ENCODE data around the gene PLA2R1.

DNA sequence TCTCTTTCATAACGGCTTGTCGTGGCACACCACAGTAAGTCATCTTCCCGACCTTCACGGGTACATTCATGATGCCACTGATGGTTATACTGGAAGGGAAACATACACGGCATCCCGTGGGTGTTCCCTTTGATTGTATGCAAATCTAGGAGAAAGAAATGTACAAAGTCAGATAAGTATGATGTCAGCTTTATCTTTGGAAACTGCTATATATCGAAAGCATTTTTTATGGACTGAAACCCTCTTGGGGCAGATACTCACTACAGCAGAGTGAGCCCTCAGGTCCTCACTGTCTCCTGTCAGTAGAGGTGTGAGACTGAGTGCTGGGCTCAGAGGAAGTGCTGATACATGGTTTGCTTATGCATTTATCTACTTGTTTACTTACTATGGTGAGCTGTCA is 20.4 kb downstream of the PLA2R1 start:
- TF ChIP-seq, protein P1, sequence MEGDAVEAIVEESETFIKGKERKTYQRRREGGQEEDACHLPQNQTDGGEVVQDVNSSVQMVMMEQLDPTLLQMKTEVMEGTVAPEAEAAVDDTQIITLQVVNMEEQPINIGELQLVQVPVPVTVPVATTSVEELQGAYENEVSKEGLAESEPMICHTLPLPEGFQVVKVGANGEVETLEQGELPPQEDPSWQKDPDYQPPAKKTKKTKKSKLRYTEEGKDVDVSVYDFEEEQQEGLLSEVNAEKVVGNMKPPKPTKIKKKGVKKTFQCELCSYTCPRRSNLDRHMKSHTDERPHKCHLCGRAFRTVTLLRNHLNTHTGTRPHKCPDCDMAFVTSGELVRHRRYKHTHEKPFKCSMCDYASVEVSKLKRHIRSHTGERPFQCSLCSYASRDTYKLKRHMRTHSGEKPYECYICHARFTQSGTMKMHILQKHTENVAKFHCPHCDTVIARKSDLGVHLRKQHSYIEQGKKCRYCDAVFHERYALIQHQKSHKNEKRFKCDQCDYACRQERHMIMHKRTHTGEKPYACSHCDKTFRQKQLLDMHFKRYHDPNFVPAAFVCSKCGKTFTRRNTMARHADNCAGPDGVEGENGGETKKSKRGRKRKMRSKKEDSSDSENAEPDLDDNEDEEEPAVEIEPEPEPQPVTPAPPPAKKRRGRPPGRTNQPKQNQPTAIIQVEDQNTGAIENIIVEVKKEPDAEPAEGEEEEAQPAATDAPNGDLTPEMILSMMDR (IDR thresholded peaks at IDR 0.05) = no peak
- TF ChIP-seq POLR2AphosphoS5 (IDR thresholded peaks at IDR 0.05) (no peak), POLR2A (IDR thresholded peaks at IDR 0.05) (no peak), EP300 (IDR thresholded peaks at IDR 0.05) (no peak)
